SK-N-SH treated with all-trans-retinoic acid at 6 μM for 48 hours (cell line): ENCODE measurements around the gene TMEM53.

ENCODE experiments used
- ATAC-seq: fragments of 200-7000 bp; cut with Tn5 transposase; 3 replicates; pipeline ENCODE4 v1.9.1; 2020; ENCODE audit warnings: mild to moderate bottlenecking, moderate library complexity
- ARNTL ChIP-seq: fragments of 450-650 bp; formaldehyde crosslinking; IDR thresholded peaks from 2 replicates; pipeline ENCODE4 v1.5.0; 2020; ENCODE audit warnings: low read depth, mild to moderate bottlenecking, moderate library complexity, borderline replicate concordance
- BACH2 ChIP-seq: fragments of 250-450 bp; sonication (Bioruptor Pico); IDR thresholded peaks from 2 replicates; pipeline ENCODE4 v1.9.0; 2021; ENCODE audit warnings: mild to moderate bottlenecking, borderline replicate concordance
- CREB5 ChIP-seq: fragments of 250-450 bp; sonication (Bioruptor Pico); IDR thresholded peaks from 2 replicates; pipeline ENCODE4 v1.5.1; 2020; ENCODE audit warnings: low read depth, mild to moderate bottlenecking, moderate library complexity
- CSDC2 ChIP-seq: fragments of 250-450 bp; sonication (Bioruptor Pico); IDR thresholded peaks from 2 replicates; pipeline ENCODE4 v1.5.0; 2020; ENCODE audit warnings: mild to moderate bottlenecking, moderate library complexity
- CSRNP3 ChIP-seq: fragments of 250-450 bp; sonication (Bioruptor Pico); IDR thresholded peaks from 2 replicates; pipeline ENCODE4 v1.5.1; 2021; ENCODE audit warnings: mild to moderate bottlenecking, moderate library complexity
- ESRRG ChIP-seq: fragments of 250-450 bp; sonication (Bioruptor Pico); IDR thresholded peaks from 2 replicates; pipeline ENCODE4 v1.6.1; 2021; ENCODE audit warnings: mild to moderate bottlenecking
- GLIS3 ChIP-seq: fragments of 250-450 bp; sonication (Bioruptor Pico); IDR thresholded peaks from 2 replicates; pipeline ENCODE4 v1.5.0; 2020; ENCODE audit warnings: mild to moderate bottlenecking, moderate library complexity
- ISL1 ChIP-seq: fragments of 250-450 bp; sonication (Bioruptor Pico); IDR thresholded peaks from 2 replicates; pipeline ENCODE4 v2.1.2; 2022; ENCODE audit warnings: mild to moderate bottlenecking, moderate library complexity
- OSR1 ChIP-seq: fragments of 250-450 bp; sonication (Bioruptor Pico); IDR thresholded peaks from 2 replicates; pipeline ENCODE4 v1.8.0; 2022; ENCODE audit warnings: moderate library complexity, mild to moderate bottlenecking, inconsistent platforms
- PATZ1 ChIP-seq: fragments of 250-450 bp; sonication (Bioruptor Pico); IDR thresholded peaks from 2 replicates; pipeline ENCODE4 v1.8.0; 2020; ENCODE audit warnings: mild to moderate bottlenecking, moderate library complexity, borderline replicate concordance
- POU6F1 ChIP-seq: fragments of 250-450 bp; sonication (Bioruptor Pico); IDR thresholded peaks from 2 replicates; pipeline ENCODE4 v1.8.0; 2021; ENCODE audit warnings: low read depth, mild to moderate bottlenecking, moderate library complexity, borderline replicate concordance
- RARB ChIP-seq: fragments of 250-450 bp; sonication (Bioruptor Pico); IDR thresholded peaks from 2 replicates; pipeline ENCODE4 v1.8.0; 2021; ENCODE audit warnings: mild to moderate bottlenecking, moderate library complexity
- SNAI2 ChIP-seq: fragments of 250-450 bp; sonication (Bioruptor Pico); IDR thresholded peaks from 2 replicates; pipeline ENCODE4 v1.5.0; 2020; ENCODE audit warnings: mild to moderate bottlenecking, moderate library complexity
- TCF4 ChIP-seq: fragments of 250-450 bp; sonication (Bioruptor Pico); IDR thresholded peaks from 2 replicates; pipeline ENCODE4 v1.8.0; 2021; ENCODE audit warnings: mild to moderate bottlenecking, moderate library complexity, borderline replicate concordance
- TOX ChIP-seq: fragments of 250-450 bp; sonication (Bioruptor Pico); IDR thresholded peaks from 2 replicates; pipeline ENCODE4 v1.8.0; 2021; ENCODE audit warnings: mild to moderate bottlenecking, moderate library complexity, borderline replicate concordance
- TSHZ2 ChIP-seq: fragments of 250-450 bp; sonication (Bioruptor Pico); IDR thresholded peaks from 2 replicates; pipeline ENCODE4 v1.5.0; 2020; ENCODE audit warnings: mild to moderate bottlenecking, moderate library complexity
- ZC3H10 ChIP-seq: fragments of 250-450 bp; sonication (Bioruptor Pico); IDR thresholded peaks from 2 replicates; pipeline ENCODE4 v1.5.1; 2021; ENCODE audit warnings: mild to moderate bottlenecking, moderate library complexity
- ZFP3 ChIP-seq: fragments of 250-450 bp; sonication (Bioruptor Pico); IDR thresholded peaks from 2 replicates; pipeline ENCODE4 v1.5.0; 2020; ENCODE audit warnings: mild to moderate bottlenecking, moderate library complexity
- ZFP30 ChIP-seq: fragments of 450-650 bp; formaldehyde crosslinking; IDR thresholded peaks from 2 replicates; pipeline ENCODE4 v1.5.0; 2022; ENCODE audit warnings: mild to moderate bottlenecking, moderate library complexity
- ZNF565 ChIP-seq: fragments of 450-650 bp; formaldehyde crosslinking; conservative IDR thresholded peaks from 2 replicates; pipeline ENCODE4 v1.5.0; 2020; ENCODE audit warnings: low read depth, mild to moderate bottlenecking, moderate library complexity
- ZNF70 ChIP-seq: fragments of 450-650 bp; formaldehyde crosslinking; IDR thresholded peaks from 2 replicates; pipeline ENCODE4 v1.5.0; 2020; ENCODE audit warnings: mild to moderate bottlenecking, moderate library complexity
- ZNF8 ChIP-seq: fragments of 450-650 bp; formaldehyde crosslinking; IDR thresholded peaks from 2 replicates; pipeline ENCODE4 v1.5.0; 2020; ENCODE audit warnings: mild to moderate bottlenecking, moderate library complexity

Gene TMEM53

GRCh38 chr1:44705938-44706337 is 31.7 kb upstream of the TMEM53 start:
- ATAC-seq, result no peak
- TF ChIP-seq ZNF70 (CRISPR knock-in tag) (no peak), GLIS3 (CRISPR knock-in tag) (no peak), PATZ1 (CRISPR knock-in tag) (no peak), POU6F1 (no peak), CSRNP3 (CRISPR knock-in tag) (no peak), OSR1 (CRISPR knock-in tag) (no peak), TOX (CRISPR knock-in tag) (no peak), SNAI2 (no peak), ZNF565 (CRISPR knock-in tag) (no peak), CSDC2 (CRISPR knock-in tag) (no peak), RARB (CRISPR knock-in tag) (no peak), ZFP30 (CRISPR knock-in tag) (no peak), ZFP3 (CRISPR knock-in tag) (no peak), ZC3H10 (CRISPR knock-in tag) (no peak), ARNTL (CRISPR knock-in tag) (no peak), TCF4 (CRISPR knock-in tag) (no peak), ESRRG (no peak), CREB5 (CRISPR knock-in tag) (no peak), ZNF8 (CRISPR knock-in tag) (no peak)

GRCh38 chr1:44705470-44705869 is 31.2 kb upstream of the TMEM53 start:
- ATAC-seq, result no peak
- no peak for TF ChIP-seq ESRRG
- TF ChIP-seq GLIS3 (CRISPR knock-in tag), result no peak
- no peak for TF ChIP-seq ARNTL (CRISPR knock-in tag)
- no peak for TF ChIP-seq TSHZ2 (CRISPR knock-in tag)
- no peak for TF ChIP-seq ISL1 (CRISPR knock-in tag)
- TF ChIP-seq TCF4 (CRISPR knock-in tag), result no peak

GRCh38 chr1:44701141-44701573 is 26.9 kb upstream of the TMEM53 start:
- no peak for ATAC-seq
- TF ChIP-seq ESRRG (no peak), TSHZ2 (CRISPR knock-in tag) (no peak), BACH2 (no peak), TOX (CRISPR knock-in tag) (no peak), TCF4 (CRISPR knock-in tag) (no peak), ZC3H10 (CRISPR knock-in tag) (no peak), ZNF8 (CRISPR knock-in tag) (no peak), SNAI2 (no peak), OSR1 (CRISPR knock-in tag) (no peak), ISL1 (CRISPR knock-in tag) (no peak), ZNF70 (CRISPR knock-in tag) (no peak), CREB5 (CRISPR knock-in tag) (no peak), ZFP30 (CRISPR knock-in tag) (no peak), RARB (CRISPR knock-in tag) (no peak), GLIS3 (CRISPR knock-in tag) (no peak), ZNF565 (CRISPR knock-in tag) (no peak), CSDC2 (CRISPR knock-in tag) (no peak)
